BLaER1 treated with 17β-estradiol and CSF1 and Interleukin-3, amounts not matched to agents 10 nM and 100 nM (cell line): ENCODE measurements around the gene MYO18B.

Experiments
- H3K27ac ChIP-seq, 11 experiments: shearing (Covaris generic); formaldehyde crosslinking; 2 replicates each; pipeline ENCODE4 v1.8.1; 2022
- H3K27me3 ChIP-seq, 11 experiments: shearing (Covaris generic); formaldehyde crosslinking; 2 replicates each; pipeline ENCODE4 v1.8.1; 2022
- H3K36me3 ChIP-seq, 11 experiments: shearing (Covaris generic); formaldehyde crosslinking; 2 replicates each; pipeline ENCODE4 v1.8.1; 2022
- H3K4me1 ChIP-seq, 10 experiments: shearing (Covaris generic); formaldehyde crosslinking; 2 replicates each; pipeline ENCODE4 v1.8.1; 2022
- H3K4me2 ChIP-seq, 11 experiments: shearing (Covaris generic); formaldehyde crosslinking; 2 replicates each; pipeline ENCODE4 v1.8.1; 2022
- H3K4me3 ChIP-seq, 10 experiments: shearing (Covaris generic); formaldehyde crosslinking; 2 replicates each; pipeline ENCODE4 v1.8.1; 2022
- H3K9ac ChIP-seq, 11 experiments: shearing (Covaris generic); formaldehyde crosslinking; 2 replicates each; pipeline ENCODE4 v1.8.1; 2022
- H3K9me3 ChIP-seq, 11 experiments: shearing (Covaris generic); formaldehyde crosslinking; replicated peaks in 1 of 11; 2 replicates each; pipeline ENCODE4 v1.8.1; 2022
- H4K20me1 ChIP-seq, 11 experiments: shearing (Covaris generic); formaldehyde crosslinking; 2 replicates each; pipeline ENCODE4 v1.8.1; 2022
- Cebpa-rat ChIP-seq, 11 experiments: shearing (Covaris generic); IDR thresholded peaks; 2 replicates each; pipeline ENCODE4 v1.8.1; 2022

MYO18B gene

GRCh38 chr22:25824828-25825423, 82.9 kb downstream of the MYO18B start:
- Histone ChIP-seq H3K9ac (no peak overlapping the region), H3K27me3 (no peaks in the 10 kb centered on the region), H3K4me2 (no peak overlapping the region), H3K4me1 (no peaks in the 10 kb centered on the region), H3K4me3 (no peak overlapping the region), H3K27ac (no peak overlapping the region), H3K36me3 (no peaks in the 10 kb centered on the region), H3K9me3 (peaks cover 0 to 14% (median 12%) of the 10 kb centered on the region in 11 experiments; a peak in 16 of 22 replicates), H4K20me1 (no peaks in the 10 kb centered on the region)
- no peak for TF ChIP-seq Cebpa-rat (IDR thresholded peaks at IDR 0.05)

DNA sequence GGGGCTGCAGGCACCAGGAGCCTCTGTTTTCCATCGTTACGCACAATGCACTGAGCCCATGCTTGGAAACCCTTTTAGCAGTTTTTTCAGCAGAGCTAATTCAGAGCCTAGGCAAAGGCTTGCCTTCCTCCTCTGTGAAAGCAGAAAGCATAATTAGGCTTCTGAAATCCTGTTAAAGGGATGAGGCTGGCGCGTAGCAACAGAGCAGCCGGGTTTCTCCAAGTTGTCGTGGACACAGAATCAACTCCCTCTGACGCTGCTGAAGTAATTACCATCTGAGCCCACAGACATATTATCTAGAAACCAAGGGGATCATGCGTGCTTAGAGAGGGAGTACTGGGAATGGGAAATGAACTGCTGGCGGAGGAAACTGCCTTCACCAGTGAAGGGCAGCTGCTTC, 85.4 kb downstream of the MYO18B start:
- Histone ChIP-seq H3K9me3 (peaks cover 0 to 14% (median 7%) of the 10 kb centered on the region in 11 experiments; a peak in 16 of 22 replicates), H3K36me3 (no peaks in the 10 kb centered on the region)

DNA sequence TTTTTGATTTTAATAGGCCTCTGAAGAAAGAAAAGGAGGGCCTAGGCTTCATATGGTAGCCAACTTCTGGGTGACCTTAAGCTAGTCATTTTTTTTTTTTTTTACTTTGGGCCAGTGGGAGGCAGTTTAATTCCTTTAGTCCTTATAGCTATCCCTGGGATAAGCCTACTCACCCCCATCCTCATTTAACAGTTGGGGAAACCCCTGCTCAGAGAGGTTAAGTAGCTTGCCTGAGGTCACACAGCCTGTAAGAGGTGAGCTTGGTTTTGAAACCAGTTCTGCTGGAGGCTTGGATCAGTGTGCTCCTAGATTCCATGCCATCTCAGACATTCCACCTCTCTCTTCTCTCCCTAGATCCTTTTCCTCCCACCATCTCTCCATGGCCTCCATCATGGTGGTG, 86.4 kb downstream of the MYO18B start:
- H3K9me3 ChIP-seq = peaks cover 0 to 9% (median 4%) of the 10 kb centered on the region in 11 experiments; a peak in 6 of 22 replicates
- no peak overlapping the region for H3K9ac ChIP-seq
- H3K4me3 ChIP-seq = no peak overlapping the region
- no peaks in the 10 kb centered on the region for H3K36me3 ChIP-seq
- no peak overlapping the region for H3K4me2 ChIP-seq
- H3K4me1 ChIP-seq = no peaks in the 10 kb centered on the region
- no peak overlapping the region for H3K27ac ChIP-seq
- H4K20me1 ChIP-seq = no peaks in the 10 kb centered on the region
- no peak for TF ChIP-seq Cebpa-rat (IDR thresholded peaks at IDR 0.05)
- no peaks in the 10 kb centered on the region for H3K27me3 ChIP-seq

More for the DNA sequence above, 85.4 kb downstream of the MYO18B start:
- Histone ChIP-seq H3K4me2 (no peak overlapping the region), H3K27me3 (no peaks in the 10 kb centered on the region), H3K4me1 (no peaks in the 10 kb centered on the region), H4K20me1 (no peaks in the 10 kb centered on the region), H3K9ac (no peak overlapping the region), H3K27ac (no peak overlapping the region), H3K4me3 (no peak overlapping the region)
- TF ChIP-seq Cebpa-rat (IDR thresholded peaks at IDR 0.05) = no peak

GRCh38 chr22:25829237-25829636, 87.2 kb downstream of the MYO18B start:
- no peaks in the 10 kb centered on the region for H3K4me1 ChIP-seq
- H3K9ac ChIP-seq = no peak overlapping the region
- no peak overlapping the region for H3K4me2 ChIP-seq
- no peak for TF ChIP-seq Cebpa-rat (IDR thresholded peaks at IDR 0.05)
- H4K20me1 ChIP-seq = no peaks in the 10 kb centered on the region
- no peaks in the 10 kb centered on the region for H3K27me3 ChIP-seq
- H3K4me3 ChIP-seq = no peak overlapping the region
- H3K27ac ChIP-seq = no peak overlapping the region
- no peaks in the 10 kb centered on the region for H3K36me3 ChIP-seq
- peaks cover 0 to 9% (median 4%) of the 10 kb centered on the region in 11 experiments; a peak in 6 of 22 replicates for H3K9me3 ChIP-seq

GRCh38 chr22:25829808-25830777, 88.1 kb downstream of the MYO18B start:
- Histone ChIP-seq H3K4me2 (no peak overlapping the region), H3K4me1 (no peaks in the 10 kb centered on the region), H3K9me3 (peaks cover 0 to 9% (median 4%) of the 10 kb centered on the region in 11 experiments; a peak in 6 of 22 replicates), H3K4me3 (no peak overlapping the region), H3K9ac (no peak overlapping the region), H3K27ac (no peak overlapping the region), H4K20me1 (no peaks in the 10 kb centered on the region), H3K36me3 (no peaks in the 10 kb centered on the region), H3K27me3 (no peaks in the 10 kb centered on the region)
- no peak for TF ChIP-seq Cebpa-rat (IDR thresholded peaks at IDR 0.05)

- no peak for TF ChIP-seq Cebpa-rat (IDR thresholded peaks at IDR 0.05)
- no peaks in the 10 kb centered on the region for H3K27me3 ChIP-seq
- no peak overlapping the region for H3K4me3 ChIP-seq
- no peaks in the 10 kb centered on the region for H3K4me1 ChIP-seq
- no peaks in the 10 kb centered on the region for H3K36me3 ChIP-seq
- no peak overlapping the region for H3K4me2 ChIP-seq
- H4K20me1 ChIP-seq = no peaks in the 10 kb centered on the region
- no peak overlapping the region for H3K27ac ChIP-seq
- no peak overlapping the region for H3K9ac ChIP-seq
- peaks cover 0 to 9% (median 4%) of the 10 kb centered on the region in 11 experiments; a peak in 6 of 22 replicates for H3K9me3 ChIP-seq
Measured at GRCh38 chr22:25833091-25833490, 91.1 kb downstream of the MYO18B start.

- H3K27me3 ChIP-seq = no peaks in the 10 kb centered on the region
- no peak overlapping the region for H3K27ac ChIP-seq
- no peaks in the 10 kb centered on the region for H4K20me1 ChIP-seq
- no peaks in the 10 kb centered on the region for H3K36me3 ChIP-seq
- H3K9ac ChIP-seq = no peak overlapping the region
- H3K4me3 ChIP-seq = no peak overlapping the region
- H3K4me1 ChIP-seq = no peaks in the 10 kb centered on the region
- TF ChIP-seq Cebpa-rat (IDR thresholded peaks at IDR 0.05) = no peak
- no peak overlapping the region for H3K4me2 ChIP-seq
- H3K9me3 ChIP-seq = peaks cover 0 to 9% (median 4%) of the 10 kb centered on the region in 11 experiments; a peak in 6 of 22 replicates
Measured at GRCh38 chr22:25833676-25834075, 91.7 kb downstream of the MYO18B start.

DNA sequence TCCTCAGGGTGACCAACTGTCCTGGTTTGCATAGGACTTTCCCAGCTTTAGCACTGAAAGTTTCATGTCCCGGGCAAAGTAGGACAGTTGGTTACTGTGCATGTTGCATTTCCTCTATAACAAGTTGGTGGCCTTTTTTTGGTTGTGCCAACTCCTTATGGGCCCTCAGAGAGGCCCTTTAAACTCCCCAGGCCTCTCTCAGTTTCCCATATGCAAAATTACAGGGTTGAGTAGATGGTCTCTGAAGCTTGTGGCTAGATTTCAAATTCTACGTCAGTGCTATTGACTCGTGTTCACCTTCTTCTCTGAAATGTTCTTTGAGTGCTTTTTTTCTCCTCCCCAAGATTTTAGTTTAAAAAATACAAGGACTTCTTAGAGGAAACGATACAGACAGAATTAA, 92.5 kb downstream of the MYO18B start:
- H3K9me3 ChIP-seq = peaks cover 0 to 9% (median 4%) of the 10 kb centered on the region in 11 experiments; a peak in 6 of 22 replicates
- no peak for TF ChIP-seq Cebpa-rat (IDR thresholded peaks at IDR 0.05)
- H3K4me1 ChIP-seq = peaks cover 0 to 2% (median 0%) of the 10 kb centered on the region in 10 experiments; a peak in 4 of 20 replicates
- no peaks in the 10 kb centered on the region for H4K20me1 ChIP-seq
- no peak overlapping the region for H3K4me2 ChIP-seq
- no peak overlapping the region for H3K27ac ChIP-seq
- no peaks in the 10 kb centered on the region for H3K27me3 ChIP-seq
- H3K4me3 ChIP-seq = no peak overlapping the region
- H3K9ac ChIP-seq = no peak overlapping the region
- no peaks in the 10 kb centered on the region for H3K36me3 ChIP-seq

- no peaks in the 10 kb centered on the region for H3K36me3 ChIP-seq
- no peak overlapping the region for H3K4me2 ChIP-seq
- H4K20me1 ChIP-seq = peaks cover 0 to 6% (median 0%) of the 10 kb centered on the region in 11 experiments; a peak in 1 of 22 replicates
- no peak overlapping the region for H3K27ac ChIP-seq
- no peaks in the 10 kb centered on the region for H3K27me3 ChIP-seq
- no peak for TF ChIP-seq Cebpa-rat (IDR thresholded peaks at IDR 0.05)
- H3K4me1 ChIP-seq = peaks cover 0 to 10% (median 8%) of the 10 kb centered on the region in 10 experiments; a peak in 10 of 20 replicates
- no peak overlapping the region for H3K9ac ChIP-seq
- H3K9me3 ChIP-seq = peaks cover 0 to 4% (median 3%) of the 10 kb centered on the region in 11 experiments; a peak in 6 of 22 replicates
- H3K4me3 ChIP-seq = no peak overlapping the region
Measured at GRCh38 chr22:25835348-25835747, 93.4 kb downstream of the MYO18B start.
